Neural progenitor cell (in vitro differentiated cells): Measurements from ENCODE around the gene CTSV.

Experiments
- EZH2 ChIP-seq: fragments of 200-600 bp; sonication (generic); IDR thresholded peaks from 2 replicates; pipeline ENCODE4 v1.6.1; 2017; ENCODE audit warnings: antibody characterized with exemption, mild to moderate bottlenecking, moderate library complexity
- EZH2phosphoT487 ChIP-seq: fragments of 200-600 bp; sonication (generic); IDR thresholded peaks from 2 replicates; pipeline ENCODE4 v1.6.1; 2017; ENCODE audit warnings: antibody characterized with exemption
- TF ChIP-seq, protein P1 (sequence below): fragments of 200-600 bp; sonication (generic); IDR thresholded peaks from 2 replicates; pipeline ENCODE4 v1.5.1; 2017; ENCODE audit warnings: antibody characterized with exemption, mild to moderate bottlenecking

- TF ChIP-seq EZH2 (no peak), EZH2phosphoT487 (no peak)
- TF ChIP-seq, protein P1, sequence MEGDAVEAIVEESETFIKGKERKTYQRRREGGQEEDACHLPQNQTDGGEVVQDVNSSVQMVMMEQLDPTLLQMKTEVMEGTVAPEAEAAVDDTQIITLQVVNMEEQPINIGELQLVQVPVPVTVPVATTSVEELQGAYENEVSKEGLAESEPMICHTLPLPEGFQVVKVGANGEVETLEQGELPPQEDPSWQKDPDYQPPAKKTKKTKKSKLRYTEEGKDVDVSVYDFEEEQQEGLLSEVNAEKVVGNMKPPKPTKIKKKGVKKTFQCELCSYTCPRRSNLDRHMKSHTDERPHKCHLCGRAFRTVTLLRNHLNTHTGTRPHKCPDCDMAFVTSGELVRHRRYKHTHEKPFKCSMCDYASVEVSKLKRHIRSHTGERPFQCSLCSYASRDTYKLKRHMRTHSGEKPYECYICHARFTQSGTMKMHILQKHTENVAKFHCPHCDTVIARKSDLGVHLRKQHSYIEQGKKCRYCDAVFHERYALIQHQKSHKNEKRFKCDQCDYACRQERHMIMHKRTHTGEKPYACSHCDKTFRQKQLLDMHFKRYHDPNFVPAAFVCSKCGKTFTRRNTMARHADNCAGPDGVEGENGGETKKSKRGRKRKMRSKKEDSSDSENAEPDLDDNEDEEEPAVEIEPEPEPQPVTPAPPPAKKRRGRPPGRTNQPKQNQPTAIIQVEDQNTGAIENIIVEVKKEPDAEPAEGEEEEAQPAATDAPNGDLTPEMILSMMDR = no peak
Observed at GRCh38 chr9:97073506-97073905, 34.6 kb upstream of the CTSV start.
